G401.6 (cell line): ENCODE measurements around the gene SLC25A25.
A peak's percentile ranks its signal among the peaks of the same experiment; 100 is the strongest.
"Not testable (repeated sequence)": the region's sequence is repeated elsewhere in the genome, so short reads cannot be mapped to it uniquely, and the experiment has no call there.

Experiments
- FAIRE-seq: peaks from 2 replicates; lab custom pipeline; 2012; peaks lifted over from hg19 to GRCh38; lab: Jason Lieb, UNC

The SLC25A25 gene

DNA sequence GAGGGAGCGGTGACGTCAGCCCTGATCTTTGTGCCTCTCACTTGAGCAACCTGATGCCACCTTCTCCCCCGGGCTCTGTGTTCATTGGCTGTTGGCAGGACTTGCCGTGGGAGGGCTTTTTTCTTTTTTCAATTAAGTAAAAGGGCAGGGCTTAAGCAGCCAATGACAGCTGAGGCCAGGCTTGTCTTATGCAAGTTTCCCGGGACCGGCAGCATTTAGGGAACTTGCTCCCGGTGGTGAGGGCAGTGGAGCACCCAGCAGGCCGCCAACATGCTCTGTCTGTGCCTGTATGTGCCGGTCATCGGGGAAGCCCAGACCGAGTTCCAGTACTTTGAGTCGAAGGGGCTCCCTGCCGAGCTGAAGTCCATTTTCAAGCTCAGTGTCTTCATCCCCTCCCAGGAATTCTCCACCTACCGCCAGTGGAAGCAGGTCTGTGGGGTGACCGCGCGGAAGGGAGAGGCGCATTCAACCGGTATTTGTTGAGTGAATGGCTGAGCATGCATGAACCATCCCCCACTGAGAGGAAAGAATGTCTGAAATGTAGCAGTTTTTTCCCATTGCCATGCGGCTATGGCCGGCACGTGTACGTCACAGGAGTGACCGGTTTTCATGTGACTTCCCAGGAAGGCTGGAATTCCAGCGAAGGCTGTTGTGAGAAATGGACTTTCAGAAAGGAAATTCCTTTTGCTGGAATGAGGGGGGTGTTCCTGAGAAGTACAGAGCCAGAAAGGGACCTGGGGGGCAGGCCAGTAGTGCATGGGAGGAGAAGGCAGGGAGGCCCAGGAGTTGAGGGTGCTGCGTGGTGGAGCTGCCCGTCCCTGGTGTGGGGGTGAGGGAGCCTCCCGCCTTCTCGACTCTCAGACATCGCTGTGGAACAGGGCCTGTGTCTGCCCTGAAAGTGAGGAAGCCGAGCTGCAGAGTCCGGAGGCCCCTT lies 30.5 kb downstream of the SLC25A25 start:
- FAIRE-seq, result peak; percentile 97

DNA sequence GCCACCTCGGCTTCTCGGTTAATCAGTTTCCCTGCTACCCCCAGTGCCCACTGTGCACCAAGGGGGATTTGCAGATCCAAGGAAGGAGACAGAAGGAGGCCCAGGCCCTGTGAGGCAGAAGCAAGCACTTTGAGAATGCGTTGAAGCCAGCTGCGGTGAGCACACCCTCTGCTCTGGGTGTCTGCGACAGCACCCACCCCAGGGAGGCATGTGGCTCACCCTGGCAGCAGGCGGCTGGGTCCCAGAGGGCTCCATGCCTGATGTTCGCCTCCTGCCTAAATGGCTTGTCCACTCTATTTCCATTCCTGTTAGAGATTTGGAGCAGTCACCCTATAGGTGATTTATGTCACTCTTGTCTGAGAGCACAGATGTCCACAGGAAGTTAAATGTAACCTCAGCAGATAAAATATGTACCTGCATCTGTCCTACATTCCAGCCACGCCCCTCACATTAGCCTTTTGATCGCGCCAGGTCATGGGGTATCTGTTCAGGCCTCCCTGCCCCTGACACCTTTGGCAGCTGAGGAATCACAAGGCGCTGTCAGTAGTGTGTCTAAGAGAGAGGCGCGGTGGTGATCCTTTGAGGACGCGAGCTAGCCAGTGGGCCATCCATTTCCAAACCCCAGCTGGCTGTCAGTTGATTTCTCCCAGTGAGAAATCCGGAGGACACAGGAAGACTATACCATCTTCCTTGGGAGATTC lies 31.3 kb downstream of the SLC25A25 start:
- FAIRE-seq, result no peak

DNA sequence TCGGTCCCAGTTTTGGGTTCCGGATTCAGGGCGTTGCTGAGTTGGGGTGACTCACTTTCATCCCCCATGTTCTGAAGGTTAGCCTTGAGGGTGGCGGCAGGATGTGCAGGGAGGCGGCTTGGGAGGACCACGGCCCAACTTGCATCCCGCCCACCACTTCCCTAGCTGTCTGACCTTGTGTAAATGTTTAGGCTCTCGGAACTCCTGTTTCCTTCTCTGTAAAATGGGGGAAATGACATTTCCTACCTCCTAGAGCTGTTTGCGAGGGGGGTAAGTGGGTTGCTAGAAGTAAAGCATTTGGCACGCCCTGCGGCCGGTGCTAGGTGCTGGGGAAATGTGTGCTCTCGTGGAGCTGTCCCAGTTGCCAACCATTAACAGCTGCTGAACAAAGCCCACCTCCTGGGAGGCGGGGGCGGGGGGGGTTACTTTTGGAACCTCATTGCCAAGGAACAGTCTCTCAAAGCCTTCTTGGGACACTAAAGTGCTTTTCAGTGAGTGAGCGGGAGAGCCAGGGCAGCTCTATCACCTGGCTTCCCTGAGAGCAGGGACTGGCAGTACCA lies 32.0 kb downstream of the SLC25A25 start:
- FAIRE-seq, result no peak

DNA sequence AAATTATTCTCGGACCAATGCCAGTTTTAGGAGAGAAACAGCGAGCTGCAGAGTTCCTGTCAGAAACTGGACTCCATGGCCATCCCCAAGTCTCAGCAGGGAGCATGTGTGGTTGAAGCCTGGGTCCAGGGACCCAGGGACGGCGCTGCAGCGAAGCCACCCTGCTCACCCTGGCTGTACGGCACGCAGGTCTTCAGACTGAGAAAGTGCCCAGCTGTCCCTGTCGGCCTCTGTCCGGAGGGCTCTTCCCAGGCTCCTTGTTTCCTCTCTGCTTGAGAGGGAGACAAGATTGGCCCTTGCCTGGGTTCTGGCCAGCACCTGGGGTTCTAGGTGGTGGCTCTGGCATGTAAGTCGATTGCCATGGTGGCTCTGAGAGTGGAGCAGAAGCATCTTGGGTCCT lies 32.5 kb downstream of the SLC25A25 start:
- FAIRE-seq, result no peak

DNA sequence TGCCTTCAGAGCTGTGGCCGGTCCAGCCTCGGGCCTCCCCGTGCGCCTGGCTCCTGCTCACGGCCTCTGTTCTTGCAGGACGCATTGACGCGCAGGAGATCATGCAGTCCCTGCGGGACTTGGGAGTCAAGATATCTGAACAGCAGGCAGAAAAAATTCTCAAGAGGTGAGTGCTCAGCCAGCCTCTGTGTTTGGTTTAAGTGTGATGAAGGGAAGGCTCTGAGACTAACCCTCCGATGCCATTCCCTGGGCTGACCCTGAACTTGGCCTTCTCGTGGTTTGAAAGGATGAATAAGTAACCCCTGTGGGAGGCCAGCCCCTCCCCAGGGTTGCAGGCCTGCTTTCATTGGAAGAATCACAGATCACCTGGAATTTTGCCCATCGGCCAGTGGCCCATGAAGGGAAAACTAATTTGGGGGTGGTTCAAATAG lies 33.2 kb downstream of the SLC25A25 start:
- FAIRE-seq, result no peak

DNA sequence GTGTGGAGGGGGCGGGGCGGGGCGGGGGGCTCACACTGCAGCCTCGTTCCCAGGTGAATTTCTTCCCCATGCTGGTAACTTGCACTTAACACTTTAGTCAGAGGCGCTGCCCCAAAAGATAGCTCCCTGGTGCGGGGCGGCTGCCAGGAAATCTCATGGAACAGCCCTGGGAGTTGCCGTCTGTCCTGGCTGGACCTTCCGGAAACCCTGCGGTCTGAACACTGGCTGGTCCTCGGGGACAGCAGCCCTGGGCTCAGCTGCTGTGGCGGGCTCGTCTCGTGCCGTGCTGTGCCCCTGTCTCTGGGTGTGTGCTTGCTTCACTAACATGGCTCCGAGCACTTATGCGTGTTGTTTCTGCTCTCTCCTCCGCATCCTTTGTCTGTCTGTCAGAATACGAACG lies 33.7 kb downstream of the SLC25A25 start:
- FAIRE-seq, result no peak

DNA sequence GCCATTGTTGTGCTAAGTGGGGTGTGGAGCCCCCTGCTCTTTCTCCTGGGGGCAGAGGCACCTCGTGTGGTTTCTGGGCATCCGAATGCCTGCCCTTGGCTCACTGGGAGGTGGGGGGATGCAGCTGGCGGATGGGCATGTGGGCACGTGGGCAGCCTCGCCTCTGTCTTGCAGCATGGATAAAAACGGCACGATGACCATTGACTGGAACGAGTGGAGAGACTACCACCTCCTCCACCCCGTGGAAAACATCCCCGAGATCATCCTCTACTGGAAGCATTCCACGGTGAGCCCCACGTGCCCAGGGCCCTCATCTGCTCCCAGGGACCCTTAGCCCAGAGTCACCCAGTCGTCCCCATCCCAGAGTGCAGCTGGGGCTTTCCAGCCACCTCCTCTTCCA lies 34.2 kb downstream of the SLC25A25 start:
- no peak for FAIRE-seq

DNA sequence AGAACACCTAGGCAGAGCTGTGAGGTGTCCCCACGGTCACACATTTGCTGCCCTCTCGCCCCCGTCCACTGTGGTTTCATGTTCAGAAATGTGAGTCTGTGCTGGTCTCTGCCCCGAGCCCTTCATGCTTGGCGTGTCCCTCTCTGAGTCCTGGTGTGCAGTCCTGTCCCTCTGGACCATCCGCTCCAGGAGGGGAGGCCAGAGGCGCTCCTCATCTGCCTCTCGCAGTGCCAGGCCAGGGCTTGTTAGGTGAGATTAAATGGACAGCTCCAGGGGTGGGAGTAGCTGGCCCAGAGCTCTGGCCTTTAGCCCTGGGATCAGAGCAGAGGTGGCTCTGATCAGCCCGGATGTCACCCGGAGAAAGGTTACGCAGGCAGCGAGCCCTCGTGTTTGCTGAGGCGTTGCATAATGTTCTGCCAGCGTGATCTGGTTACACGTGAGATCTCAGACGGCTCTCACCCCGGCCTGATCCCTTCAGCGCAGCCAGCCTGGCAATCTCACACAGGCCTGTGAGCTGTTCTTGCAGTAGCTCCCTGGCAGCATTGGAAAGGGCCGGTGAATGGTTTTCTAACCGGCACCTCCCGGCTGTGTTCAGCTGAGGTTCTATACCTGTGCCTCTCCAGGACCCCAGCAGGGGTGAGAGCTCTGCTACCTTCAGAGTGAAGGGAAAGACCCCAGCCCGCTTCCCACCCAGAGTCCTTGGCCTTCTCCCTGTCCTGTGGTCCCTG lies 35.0 kb downstream of the SLC25A25 start:
- no peak for FAIRE-seq

DNA sequence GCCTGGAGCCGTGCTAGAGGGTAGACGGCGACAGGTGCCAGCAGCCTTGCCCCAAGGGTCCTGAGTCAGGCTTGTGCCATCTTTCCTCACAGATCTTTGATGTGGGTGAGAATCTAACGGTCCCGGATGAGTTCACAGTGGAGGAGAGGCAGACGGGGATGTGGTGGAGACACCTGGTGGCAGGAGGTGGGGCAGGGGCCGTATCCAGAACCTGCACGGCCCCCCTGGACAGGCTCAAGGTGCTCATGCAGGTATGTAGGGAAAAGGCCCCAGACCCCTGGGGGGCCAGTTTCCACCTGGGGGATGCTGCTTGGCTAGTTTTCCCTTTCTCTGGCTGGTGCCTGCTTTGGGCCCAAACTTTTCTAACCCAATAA lies 35.5 kb downstream of the SLC25A25 start:
- FAIRE-seq, result no peak

DNA sequence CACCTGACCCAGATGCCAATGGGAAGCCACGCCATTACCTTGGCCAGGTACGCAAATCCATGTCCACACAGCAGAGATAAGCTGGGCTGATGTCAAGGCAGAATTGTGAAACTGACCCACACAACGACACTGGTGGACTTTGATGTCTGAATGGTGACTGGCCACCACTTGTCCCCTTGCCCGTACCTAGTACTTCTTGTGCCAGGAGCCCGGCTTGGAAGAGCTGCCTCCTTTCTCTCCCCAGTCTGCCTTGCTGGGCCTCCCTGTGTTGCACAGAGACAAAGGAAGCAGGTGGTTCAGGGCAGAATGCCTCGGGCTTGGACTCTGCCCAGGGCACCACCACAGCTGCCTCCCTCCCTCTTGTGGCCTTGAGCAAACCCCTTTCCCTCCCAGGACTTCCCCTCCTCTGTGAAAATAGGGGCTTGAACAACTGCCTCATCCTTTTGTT lies 36.2 kb downstream of the SLC25A25 start:
- FAIRE-seq, result no peak

DNA sequence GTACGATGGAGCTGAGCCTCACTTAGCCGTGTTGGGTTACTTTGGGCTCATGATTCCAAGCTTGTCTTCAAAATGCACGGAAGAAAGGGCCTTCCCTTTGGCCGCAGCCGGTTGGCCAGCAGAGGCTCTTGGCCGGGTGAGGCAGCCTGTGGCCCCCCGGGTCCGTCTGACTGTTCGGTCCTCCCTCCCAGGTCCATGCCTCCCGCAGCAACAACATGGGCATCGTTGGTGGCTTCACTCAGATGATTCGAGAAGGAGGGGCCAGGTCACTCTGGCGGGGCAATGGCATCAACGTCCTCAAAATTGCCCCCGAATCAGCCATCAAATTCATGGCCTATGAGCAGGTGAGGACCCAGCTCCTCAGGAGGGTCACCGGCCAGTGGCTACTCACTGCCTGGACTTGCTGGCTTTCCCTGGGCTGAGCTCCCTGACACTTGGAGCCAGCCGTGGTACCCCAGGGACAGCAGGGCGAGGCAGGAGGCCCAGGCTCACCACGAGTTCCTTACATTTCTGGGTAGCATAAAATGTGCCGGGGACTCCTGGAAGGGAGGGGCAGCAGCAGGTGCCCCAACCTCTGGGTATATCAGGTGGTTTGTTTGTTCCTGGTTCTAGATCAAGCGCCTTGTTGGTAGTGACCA lies 37.6 kb downstream of the SLC25A25 start:
- no peak for FAIRE-seq

DNA sequence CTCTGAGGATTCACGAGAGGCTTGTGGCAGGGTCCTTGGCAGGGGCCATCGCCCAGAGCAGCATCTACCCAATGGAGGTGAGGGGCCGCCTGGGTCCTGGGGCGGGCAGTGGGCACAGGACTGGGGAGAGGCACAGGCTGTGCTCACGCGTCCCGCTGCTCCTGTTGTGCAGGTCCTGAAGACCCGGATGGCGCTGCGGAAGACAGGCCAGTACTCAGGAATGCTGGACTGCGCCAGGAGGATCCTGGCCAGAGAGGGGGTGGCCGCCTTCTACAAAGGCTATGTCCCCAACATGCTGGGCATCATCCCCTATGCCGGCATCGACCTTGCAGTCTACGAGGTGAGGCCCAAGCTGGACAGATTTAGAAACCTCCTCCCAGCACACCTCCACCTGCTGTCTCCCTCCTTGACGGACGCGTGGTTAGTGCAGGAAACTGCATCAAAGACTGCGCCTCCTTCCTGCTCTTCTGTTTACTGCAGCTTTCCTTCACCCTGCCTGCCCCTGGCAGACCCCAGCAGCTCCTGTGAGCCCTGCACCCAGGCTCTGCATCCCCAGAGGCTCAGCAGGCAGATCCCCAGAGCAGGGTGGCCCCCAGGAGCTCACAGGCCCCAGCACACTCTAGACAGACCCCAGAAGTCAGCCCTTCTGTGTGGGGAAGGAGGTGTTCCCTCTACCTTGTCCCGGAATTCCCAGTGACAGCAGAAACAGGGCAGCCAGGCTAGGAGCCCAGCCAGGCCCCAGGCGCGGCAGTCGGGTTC lies 38.3 kb downstream of the SLC25A25 start:
- no peak for FAIRE-seq

DNA sequence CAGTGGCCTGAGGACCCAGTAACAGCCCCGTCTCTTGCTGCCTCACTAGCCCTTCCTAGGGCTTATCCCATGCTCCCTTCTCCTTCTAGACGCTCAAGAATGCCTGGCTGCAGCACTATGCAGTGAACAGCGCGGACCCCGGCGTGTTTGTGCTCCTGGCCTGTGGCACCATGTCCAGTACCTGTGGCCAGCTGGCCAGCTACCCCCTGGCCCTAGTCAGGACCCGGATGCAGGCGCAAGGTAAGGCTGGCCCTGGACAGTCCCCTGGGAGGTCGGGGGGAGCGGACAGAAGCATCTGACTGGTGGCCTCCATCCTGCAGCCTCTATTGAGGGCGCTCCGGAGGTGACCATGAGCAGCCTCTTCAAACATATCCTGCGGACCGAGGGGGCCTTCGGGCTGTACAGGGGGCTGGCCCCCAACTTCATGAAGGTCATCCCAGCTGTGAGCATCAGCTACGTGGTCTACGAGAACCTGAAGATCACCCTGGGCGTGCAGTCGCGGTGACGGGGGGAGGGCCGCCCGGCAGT lies 39.0 kb downstream of the SLC25A25 start:
- no peak for FAIRE-seq

DNA sequence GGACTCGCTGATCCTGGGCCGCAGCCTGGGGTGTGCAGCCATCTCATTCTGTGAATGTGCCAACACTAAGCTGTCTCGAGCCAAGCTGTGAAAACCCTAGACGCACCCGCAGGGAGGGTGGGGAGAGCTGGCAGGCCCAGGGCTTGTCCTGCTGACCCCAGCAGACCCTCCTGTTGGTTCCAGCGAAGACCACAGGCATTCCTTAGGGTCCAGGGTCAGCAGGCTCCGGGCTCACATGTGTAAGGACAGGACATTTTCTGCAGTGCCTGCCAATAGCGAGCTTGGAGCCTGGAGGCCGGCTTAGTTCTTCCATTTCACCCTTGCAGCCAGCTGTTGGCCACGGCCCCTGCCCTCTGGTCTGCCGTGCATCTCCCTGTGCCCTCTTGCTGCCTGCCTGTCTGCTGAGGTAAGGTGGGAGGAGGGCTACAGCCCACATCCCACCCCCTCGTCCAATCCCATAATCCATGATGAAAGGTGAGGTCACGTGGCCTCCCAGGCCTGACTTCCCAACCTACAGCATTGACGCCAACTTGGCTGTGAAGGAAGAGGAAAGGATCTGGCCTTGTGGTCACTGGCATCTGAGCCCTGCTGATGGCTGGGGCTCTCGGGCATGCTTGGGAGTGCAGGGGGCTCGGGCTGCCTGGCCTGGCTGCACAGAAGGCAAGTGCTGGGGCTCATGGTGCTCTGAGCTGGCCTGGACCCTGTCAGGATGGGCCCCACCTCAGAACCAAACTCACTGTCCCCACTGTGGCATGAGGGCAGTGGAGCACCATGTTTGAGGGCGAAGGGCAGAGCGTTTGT lies 39.6 kb downstream of the SLC25A25 start:
- FAIRE-seq, result no peak

DNA sequence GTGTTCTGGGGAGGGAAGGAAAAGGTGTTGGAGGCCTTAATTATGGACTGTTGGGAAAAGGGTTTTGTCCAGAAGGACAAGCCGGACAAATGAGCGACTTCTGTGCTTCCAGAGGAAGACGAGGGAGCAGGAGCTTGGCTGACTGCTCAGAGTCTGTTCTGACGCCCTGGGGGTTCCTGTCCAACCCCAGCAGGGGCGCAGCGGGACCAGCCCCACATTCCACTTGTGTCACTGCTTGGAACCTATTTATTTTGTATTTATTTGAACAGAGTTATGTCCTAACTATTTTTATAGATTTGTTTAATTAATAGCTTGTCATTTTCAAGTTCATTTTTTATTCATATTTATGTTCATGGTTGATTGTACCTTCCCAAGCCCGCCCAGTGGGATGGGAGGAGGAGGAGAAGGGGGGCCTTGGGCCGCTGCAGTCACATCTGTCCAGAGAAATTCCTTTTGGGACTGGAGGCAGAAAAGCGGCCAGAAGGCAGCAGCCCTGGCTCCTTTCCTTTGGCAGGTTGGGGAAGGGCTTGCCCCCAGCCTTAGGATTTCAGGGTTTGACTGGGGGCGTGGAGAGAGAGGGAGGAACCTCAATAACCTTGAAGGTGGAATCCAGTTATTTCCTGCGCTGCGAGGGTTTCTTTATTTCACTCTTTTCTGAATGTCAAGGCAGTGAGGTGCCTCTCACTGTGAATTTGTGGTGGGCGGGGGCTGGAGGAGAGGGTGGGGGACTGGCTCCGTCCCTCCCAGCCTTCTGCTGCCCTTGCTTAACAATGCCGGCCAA lies 40.4 kb downstream of the SLC25A25 start:
- no peak for FAIRE-seq

DNA sequence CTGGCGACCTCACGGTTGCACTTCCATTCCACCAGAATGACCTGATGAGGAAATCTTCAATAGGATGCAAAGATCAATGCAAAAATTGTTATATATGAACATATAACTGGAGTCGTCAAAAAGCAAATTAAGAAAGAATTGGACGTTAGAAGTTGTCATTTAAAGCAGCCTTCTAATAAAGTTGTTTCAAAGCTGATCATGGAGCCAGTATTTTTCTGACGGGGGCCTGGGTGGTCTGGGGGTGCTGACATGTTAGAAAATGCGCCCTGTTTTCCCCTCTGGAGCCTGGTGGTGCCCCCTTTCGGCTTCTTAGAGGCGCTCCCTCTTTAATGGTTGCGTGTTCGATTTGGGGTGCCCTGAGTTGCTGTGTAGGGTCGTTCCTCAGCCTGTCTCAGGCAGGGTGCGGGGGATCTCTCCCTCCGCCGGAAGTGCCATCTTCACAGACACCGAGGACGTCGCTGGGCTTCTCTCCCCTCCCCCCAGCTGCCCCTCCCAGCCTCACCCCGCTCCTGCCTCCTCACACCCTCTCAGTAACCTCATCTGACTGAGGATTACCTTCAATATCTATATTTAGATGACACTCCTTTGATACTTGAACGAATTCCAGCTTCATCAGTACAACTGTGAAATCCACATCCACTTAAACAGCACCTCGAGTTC lies 41.1 kb downstream of the SLC25A25 start:
- FAIRE-seq, result no peak

DNA sequence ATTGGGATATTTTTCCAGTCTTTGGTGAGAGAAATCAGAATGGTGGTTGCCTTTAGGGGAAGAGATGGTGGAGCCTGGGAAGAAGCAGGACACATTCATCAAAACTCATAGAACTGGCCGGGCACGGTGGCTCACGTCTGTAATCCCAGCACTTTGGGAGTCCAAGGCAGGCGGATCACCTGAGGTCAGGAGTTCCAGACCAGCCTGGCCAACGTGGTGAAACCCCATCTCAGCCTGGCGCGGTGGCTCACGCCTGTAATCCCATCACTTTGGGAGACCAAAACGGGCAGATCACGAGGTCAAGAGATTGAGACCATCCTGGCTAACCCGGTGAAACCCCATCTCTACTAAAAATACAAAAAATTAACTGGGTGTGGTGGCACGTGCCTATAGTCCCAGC lies 43.7 kb downstream of the SLC25A25 start:
- FAIRE-seq, result not testable (repeated sequence)

DNA sequence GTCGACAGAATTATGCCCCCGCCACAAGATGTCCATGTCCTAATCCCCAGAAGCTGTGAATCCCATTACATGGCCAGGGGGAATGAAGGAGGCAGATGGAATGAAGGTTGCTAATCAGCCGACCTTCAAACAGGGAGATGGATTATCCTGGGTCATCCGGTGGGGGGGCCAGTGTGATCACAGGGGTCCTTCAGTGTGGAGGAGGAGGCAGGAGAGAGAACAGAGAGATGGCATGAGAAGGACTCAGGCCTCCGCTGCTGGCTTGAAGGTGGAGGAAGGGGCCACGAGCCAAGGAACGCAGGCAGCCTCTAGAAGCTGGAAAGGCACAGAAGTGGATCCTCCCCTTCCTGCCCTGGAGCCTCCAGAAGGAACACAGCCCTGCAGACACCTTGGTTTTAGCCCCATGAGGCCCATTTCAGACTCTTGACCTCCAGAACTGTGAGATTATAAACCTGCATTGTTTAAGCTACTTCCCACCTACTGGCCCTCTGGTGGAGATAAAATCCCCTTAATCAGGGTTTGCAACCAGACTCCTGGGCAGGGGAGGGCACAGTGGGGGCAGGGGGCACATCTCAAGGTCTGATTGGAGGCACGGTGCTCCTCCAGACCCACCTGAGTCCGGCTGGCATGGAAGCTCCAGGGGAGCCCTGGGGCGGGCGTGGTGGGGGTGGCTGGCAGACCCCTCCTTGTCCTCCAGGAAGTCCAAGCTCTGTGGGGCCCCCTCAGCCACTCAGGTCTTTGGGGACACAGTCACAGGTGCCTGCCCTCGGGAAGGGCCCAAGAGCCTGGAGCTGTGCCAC lies 45.7 kb downstream of the SLC25A25 start:
- FAIRE-seq, result no peak
